ENCODE measurements around the gene ALG14.
"Not testable (repeated sequence)": the region's sequence is repeated elsewhere in the genome, so short reads cannot be mapped to it uniquely, and the experiment has no call there.

Gene ALG14

GRCh38 chr1:94951509-94952208, 121.1 kb downstream of the ALG14 start:
- peak; percentile 44 for DNase-seq

- peak; percentile 44 for DNase-seq
Measured at GRCh38 chr1:94951046-94951445, 121.7 kb downstream of the ALG14 start.

- DNase-seq = no peak
Measured at GRCh38 chr1:94949681-94950661, 122.8 kb downstream of the ALG14 start.

GRCh38 chr1:94947437-94947836, 125.3 kb downstream of the ALG14 start:
- no peak for DNase-seq

- DNase-seq = peak; percentile 39
Measured at GRCh38 chr1:94946886-94947285, 125.9 kb downstream of the ALG14 start.

GRCh38 chr1:94942171-94943128, 130.3 kb downstream of the ALG14 start:
- no peak for DNase-seq

GRCh38 chr1:94941480-94941879, 131.3 kb downstream of the ALG14 start:
- DNase-seq = not testable (repeated sequence)

- no peak for DNase-seq
Measured at GRCh38 chr1:94940738-94941137, 132.0 kb downstream of the ALG14 start.

- no peak for DNase-seq
Measured at GRCh38 chr1:94937820-94938219, 134.9 kb downstream of the ALG14 start.

- DNase-seq = no peak
Measured at GRCh38 chr1:94936861-94937620, 135.7 kb downstream of the ALG14 start.

- no peak for DNase-seq
Measured at GRCh38 chr1:94935476-94935875, 137.3 kb downstream of the ALG14 start.

- DNase-seq = no peak
Measured at GRCh38 chr1:94935034-94935433, 137.7 kb downstream of the ALG14 start.

GRCh38 chr1:94934551-94934950, 138.2 kb downstream of the ALG14 start:
- no peak for DNase-seq

- DNase-seq = no peak
Measured at GRCh38 chr1:94931254-94931841, 141.4 kb downstream of the ALG14 start.

- DNase-seq = no peak
Measured at GRCh38 chr1:94929351-94930217, 143.2 kb downstream of the ALG14 start.

GRCh38 chr1:94928293-94928939, 144.3 kb downstream of the ALG14 start:
- DNase-seq = no peak

GRCh38 chr1:94927405-94928175, 145.2 kb downstream of the ALG14 start:
- peak; percentile 80 for DNase-seq

- DNase-seq = peak; percentile 96
Measured at GRCh38 chr1:94926915-94927404, 145.8 kb downstream of the ALG14 start, which contains the start of gene CNN3. CNN3 (minus strand) TSS chr1:94927110; CDS start chr1:94926894, 216 bp downstream.
